GM23338 (cell line): ENCODE data around the gene SLC12A5.

Experiments used
- CTCF ChIP-seq, 2 experiments: fragments of 200-600 bp in 1 of 2; sonication (generic) in 1 of 2; conservative IDR thresholded peaks; 2 replicates each; pipeline versions ENCODE4 v1.5.1 to v1.6.1; 2016 to 2017; ENCODE audit warnings: antibody characterized with exemption in 2 of 2, low read depth in 2 of 2, mild to moderate bottlenecking in 2 of 2, moderate library complexity in 1 of 2
- EZH2 ChIP-seq: fragments of 200-600 bp; sonication (generic); IDR thresholded peaks from one replicate; pipeline ENCODE4 v1.8.0; 2017; ENCODE audit warnings: antibody characterized with exemption, mild to moderate bottlenecking, low read depth; ENCODE audit not compliant: unreplicated experiment
- POLR2AphosphoS5 ChIP-seq: IDR thresholded peaks from 2 replicates; pipeline ENCODE4 v1.6.1; 2016; ENCODE audit warnings: antibody characterized with exemption, low read depth
- REST ChIP-seq: IDR thresholded peaks from one replicate; pipeline ENCODE4 v1.6.1; 2018; ENCODE audit warnings: antibody characterized with exemption; ENCODE audit not compliant: unreplicated experiment

GRCh38 chr20:46035713-46036112, 6.7 kb downstream of the SLC12A5 start:
- TF ChIP-seq POLR2AphosphoS5 (no peak), CTCF (conservative IDR thresholded peaks at IDR 0.05; ENCODE audit: low read depth in 2 of 2) (no peak), EZH2 (no peak), REST (no peak)
